ENCODE measurements around the gene RPS27.

DNA sequence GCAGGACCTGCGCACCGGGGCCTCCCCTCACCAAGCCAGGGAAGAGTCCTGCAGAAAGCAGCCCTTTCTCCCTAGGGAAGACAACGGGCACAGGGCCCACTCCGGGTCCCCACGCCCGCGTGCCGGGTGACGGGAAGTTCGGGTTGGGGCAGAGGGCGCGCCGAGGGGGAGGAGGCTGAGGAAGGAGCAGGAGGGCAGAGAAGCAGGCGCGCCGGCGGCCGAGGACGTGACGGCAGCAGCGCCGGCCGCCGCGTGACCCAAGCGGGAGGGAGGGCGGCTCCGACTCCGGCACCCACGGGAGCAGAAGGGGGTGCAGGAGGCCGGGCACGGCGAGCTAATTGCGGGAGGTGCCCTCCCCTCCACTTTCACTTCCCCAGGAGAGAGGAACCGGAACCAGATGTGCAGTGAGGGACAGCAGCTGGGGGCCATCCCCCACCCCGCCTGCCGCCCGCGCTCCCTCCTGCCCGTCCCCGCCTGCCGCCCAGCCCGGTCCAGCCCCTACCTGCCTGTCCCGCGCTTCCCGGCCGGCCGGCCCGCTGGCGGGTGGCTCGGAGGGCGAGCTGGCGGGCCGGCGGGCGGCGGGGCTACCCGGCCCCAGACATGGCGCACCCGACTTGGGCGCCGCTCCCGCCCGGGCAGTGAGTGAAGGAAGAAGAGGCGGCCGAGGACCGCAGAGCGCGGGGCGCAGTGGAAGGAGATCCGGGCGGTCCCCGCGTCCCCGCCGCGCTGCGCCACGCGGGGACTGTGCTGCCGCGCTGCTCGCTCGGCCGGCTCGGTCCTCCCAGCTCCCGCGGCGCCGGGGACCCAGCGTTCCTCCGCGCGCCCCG, 44.6 kb upstream of the RPS27 start:
- TF ChIP-seq, protein P1, sequence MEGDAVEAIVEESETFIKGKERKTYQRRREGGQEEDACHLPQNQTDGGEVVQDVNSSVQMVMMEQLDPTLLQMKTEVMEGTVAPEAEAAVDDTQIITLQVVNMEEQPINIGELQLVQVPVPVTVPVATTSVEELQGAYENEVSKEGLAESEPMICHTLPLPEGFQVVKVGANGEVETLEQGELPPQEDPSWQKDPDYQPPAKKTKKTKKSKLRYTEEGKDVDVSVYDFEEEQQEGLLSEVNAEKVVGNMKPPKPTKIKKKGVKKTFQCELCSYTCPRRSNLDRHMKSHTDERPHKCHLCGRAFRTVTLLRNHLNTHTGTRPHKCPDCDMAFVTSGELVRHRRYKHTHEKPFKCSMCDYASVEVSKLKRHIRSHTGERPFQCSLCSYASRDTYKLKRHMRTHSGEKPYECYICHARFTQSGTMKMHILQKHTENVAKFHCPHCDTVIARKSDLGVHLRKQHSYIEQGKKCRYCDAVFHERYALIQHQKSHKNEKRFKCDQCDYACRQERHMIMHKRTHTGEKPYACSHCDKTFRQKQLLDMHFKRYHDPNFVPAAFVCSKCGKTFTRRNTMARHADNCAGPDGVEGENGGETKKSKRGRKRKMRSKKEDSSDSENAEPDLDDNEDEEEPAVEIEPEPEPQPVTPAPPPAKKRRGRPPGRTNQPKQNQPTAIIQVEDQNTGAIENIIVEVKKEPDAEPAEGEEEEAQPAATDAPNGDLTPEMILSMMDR (conservative IDR thresholded peaks at IDR 0.05; ENCODE audit: low read depth, low read length): no peak
- no peak for TF ChIP-seq EZH2phosphoT487 (IDR thresholded peaks at IDR 0.05; ENCODE audit: borderline replicate concordance, low read length)
